Erythroblast (primary cell): ENCODE data around the gene NKX1-1.
"Not testable (repeated sequence)": the region's sequence is repeated elsewhere in the genome, so short reads cannot be mapped to it uniquely, and the experiment has no call there.

Source experiments
- DNase-seq, 2 experiments: peaks; one replicate each; lab custom pipeline; 2025; lab: John Stamatoyannopoulos, UW
- GATA1 ChIP-seq: IDR thresholded peaks from 2 replicates; pipeline ENCODE4 v1.6.1; 2011; ENCODE audit warnings: low read depth, mild to moderate bottlenecking, control low read depth, low read length, moderate library complexity
- POLR2A ChIP-seq: IDR thresholded peaks from 2 replicates; pipeline ENCODE4 v1.6.1; 2011; ENCODE audit warnings: mild to moderate bottlenecking, low read length

Gene NKX1-1

DNA sequence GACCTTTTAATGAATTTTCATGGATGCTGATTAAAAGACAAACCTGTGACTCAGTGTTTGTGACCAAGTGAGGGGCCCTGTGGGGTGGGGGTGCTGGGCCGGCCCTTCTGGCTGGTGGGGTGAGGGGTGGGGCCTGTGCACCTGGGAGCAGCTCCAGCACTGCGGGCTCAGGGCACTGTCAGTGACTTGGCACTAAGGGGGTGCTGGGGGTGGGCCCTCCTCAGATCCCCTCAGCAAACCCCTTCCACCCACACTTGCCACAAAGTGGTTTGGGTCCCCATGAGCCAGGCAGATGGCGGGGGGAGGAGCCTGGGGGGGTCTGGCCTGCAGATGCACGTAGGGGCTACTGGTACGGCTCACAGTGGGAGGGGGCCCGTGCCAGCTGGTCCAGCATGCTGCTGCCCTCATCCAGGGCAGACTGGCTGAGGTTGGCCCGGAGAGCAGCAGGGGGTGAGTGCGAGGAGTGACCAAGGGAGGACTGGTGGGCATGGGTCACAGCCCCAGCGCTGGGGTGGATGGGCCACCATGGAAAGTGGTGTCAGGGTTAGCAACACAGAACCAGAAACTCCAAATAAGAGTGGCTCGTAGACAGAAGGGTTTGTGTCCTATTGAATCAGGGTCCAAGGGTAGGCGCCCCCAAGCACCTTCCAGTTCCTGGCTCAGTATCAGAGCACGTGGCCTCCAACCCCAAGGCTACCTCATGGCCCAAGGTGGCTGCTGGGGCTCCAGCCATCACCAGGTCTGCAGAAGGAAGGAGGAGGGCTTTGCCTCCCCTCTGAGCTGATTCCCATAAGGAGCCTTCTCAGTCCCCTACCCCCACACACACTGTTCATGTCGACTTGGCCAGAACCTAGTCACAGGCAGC is 10.1 kb downstream of the NKX1-1 start:
- DNase-seq = no peak
- no peak for TF ChIP-seq GATA1

DNA sequence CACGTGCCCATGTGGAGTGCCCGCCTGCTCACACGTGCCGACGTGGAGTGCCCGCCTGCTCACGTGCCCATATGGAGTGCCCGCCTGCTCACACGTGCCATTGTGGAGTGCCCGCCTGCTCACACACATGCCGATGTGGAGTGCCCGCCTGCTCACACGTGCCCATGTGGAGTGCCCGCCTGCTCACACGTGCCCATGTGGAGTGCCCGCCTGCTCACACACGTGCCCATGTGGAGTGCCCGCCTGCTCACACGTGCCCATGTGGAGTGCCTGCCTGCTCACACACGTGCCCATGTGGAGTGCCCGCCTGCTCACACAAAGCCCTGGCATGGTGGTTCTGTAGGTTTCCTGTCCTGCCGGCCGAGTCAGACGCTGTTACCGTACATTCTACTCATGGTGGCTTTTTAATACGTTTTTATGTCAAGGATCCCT is 10.8 kb downstream of the NKX1-1 start:
- DNase-seq = not testable (repeated sequence)

DNA sequence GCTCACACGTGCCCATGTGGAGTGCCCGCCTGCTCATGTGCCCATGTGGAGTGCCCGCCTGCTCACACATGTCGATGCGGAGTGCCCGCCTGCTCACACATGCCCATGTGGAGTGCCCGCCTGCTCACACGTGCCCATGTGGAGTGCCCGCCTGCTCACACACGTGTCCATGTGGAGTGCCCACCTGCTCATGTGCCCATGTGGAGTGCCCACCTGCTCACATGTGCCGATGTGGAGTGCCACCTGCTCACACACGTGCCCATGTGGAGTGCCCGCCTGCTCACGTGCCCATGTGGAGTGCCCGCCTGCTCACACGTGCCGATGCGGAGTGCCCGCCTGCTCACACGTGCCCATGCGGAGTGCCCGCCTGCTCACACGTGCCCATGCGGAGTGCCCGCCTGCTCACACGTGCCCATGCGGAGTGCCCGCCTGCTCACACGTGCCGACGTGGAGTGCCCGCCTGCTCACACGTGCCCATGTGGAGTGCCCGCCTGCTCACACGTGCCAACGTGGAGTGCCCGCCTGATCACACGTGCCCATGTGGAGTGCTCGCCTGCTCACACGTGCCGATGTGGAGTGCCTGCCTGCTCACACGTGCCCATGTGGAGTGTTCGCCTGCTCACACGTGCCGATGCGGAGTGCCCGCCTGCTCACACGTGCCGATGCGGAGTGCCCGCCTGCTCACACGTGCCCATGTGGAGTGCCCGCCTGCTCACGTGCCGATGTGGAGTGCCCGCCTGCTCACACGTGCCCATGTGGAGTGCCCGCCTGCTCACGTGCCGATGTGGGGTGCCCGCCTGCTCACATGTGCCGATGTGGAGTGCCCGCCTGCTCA is 11.5 kb downstream of the NKX1-1 start:
- not testable (repeated sequence) for DNase-seq

DNA sequence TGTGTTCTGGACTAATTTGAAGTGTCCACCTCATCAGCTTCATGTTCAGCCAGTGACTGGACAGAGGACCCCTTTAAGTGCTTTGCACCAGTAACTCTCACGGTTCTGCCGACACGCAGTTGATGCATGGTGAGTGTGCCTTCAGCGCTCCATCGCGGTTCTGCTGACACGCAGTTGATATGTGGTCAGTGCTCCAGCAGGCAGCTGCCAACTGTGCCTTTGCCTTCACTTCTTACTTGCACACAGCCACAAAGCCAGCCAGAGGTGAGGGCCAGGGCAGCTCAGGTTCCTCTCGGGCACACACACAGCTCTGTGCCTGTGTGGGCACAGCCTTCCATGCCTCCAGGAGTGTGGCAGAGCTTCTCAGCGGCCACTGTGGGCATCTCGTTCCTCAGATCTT is 12.4 kb downstream of the NKX1-1 start:
- DNase-seq = no peak
- TF ChIP-seq GATA1 (no peak), POLR2A (no peak)

DNA sequence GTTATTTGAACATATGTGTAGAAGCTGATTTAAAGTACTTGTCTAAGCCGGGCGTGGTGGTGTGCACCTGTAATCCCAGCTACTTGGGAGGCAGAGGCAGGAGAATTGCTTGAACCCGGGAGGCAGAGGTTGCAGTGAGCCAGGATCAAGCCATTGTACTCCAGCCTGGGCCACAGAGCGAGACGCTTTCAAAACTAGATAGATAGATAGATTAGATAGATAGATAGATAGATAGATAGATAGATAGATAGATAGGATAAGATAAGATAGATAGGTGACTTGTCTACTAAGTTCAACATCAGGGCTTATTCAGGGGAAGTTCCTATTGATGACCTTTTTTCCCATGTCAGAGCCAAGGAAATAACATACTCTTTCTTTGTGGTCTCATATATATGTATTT is 12.9 kb downstream of the NKX1-1 start:
- DNase-seq = not testable (repeated sequence)

DNA sequence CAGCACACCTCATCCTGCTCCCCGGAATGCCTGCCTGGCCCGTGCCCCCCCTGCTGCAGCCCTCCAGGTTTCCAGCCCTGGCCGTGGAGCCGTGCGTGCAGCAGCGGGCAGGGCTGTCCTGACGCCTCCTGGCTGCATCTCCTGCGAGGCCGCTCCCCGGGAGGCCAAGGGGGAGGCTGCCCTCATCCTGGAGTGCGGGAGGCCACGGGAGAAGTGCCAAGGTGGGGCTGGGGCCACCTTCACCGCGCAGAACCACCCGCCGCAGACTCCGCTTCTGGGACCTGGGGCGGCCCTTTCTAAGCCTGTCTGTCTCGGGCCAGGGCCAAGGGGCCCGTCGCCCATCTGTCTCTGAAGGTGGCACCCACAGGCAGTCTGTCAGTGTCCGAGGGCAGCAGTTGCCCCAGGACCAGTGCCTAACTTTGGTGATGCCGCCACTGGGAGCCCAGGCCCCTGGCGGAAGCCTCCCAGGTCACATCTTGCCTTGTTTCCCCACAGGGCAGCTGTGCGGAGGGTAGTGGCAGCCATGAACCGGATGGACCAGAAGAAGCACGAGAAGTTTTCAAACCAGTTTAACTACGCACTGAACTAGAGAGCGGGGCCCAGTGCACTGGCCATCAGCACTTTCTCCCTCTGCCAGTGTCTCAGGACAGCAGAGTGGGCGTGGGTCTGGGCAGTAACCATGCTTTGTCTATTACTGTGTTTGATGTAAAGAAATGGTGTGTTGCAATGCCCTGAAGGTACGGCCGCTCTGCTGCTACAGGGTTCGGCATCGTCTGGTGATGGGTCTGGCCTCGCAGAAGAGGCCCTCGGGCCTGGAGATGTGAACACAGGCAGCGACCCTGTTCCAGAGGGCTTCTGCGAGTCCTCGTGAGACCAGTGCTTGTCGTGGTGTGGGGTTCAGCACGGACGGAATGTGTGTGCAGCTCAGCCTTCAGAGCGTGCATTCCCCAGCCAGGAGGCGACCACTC is 20.6 kb downstream of the NKX1-1 start:
- DNase-seq = no peak
- no peak for TF ChIP-seq POLR2A
- no peak for TF ChIP-seq GATA1

DNA sequence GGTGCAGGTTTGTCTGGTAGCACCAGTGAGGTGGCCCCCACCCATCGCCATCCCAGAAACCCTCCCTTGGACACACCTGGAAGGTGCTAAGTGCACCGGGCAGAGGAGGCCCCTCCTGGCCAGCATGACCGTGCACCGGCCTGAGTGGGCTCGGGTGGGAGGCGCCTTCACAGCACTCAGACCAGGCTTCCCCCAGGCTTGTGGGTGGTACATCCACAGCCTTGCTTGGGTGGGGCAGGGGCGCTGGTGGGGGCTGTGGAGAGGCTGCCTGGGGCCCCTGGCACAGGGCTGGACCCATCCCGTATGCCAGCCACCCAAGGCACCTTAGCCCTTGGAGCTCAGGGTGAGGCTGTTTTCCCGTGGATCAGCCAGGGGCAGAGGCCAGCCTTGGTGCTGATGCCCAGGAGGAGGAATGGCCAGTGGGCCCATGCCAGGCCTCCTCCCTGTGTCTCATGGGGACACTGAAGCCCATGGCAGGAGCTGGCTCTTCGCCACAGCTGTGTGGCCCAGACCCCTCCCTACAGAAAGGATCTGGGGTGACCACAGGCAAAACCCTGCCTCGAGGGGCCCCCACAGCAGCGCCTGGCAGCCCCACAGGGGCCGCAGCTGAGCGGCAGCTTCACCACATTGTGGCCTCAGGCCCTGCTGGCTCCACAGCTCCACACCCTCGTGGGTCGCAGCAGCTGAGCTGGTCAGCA is 21.4 kb downstream of the NKX1-1 start:
- DNase-seq = no peak
- TF ChIP-seq POLR2A (no peak), GATA1 (no peak)

DNA sequence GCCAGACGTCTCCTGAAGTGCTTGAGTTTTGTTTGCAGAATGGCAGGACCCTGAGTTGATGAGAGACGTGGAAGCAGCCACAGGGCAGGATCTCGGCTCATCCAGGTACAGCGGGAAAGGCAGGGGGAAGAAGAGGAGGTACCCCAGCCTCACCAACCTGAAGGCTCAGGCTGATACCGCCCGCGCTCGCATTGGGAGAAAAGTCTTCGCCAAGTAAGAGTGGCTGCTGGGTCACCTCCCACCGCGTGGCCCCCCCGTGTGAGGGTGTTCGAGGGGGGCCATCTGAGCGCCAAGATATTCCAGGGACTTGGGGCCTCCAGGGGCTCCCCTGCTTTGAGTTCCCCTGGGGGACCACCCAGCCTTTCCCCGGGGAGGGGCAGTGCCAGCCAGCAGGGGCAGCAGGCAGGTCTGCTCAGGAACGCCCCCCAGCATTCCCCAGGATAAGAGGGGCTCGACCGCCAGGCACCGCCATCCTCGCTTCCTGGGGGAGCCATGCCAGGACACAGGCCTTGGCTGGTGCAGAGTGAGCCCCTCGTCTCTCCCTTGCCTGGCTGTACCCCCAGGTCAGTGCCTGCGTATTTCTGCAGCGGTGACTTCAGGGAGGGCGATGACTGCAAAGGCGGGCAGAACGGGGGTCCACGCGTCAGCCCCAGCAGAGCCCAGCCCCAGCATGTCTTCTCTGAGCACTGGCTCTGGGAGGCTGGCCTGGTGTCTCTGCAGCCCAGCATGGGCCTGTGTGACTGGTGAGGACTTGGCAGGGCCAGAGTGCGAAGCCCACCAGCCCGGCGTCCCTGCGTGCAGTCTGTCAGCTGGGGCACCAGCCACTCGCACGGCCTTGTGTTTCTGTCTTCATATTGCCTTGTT is 22.3 kb downstream of the NKX1-1 start:
- no peak for DNase-seq
- TF ChIP-seq POLR2A (no peak), GATA1 (no peak)

DNA sequence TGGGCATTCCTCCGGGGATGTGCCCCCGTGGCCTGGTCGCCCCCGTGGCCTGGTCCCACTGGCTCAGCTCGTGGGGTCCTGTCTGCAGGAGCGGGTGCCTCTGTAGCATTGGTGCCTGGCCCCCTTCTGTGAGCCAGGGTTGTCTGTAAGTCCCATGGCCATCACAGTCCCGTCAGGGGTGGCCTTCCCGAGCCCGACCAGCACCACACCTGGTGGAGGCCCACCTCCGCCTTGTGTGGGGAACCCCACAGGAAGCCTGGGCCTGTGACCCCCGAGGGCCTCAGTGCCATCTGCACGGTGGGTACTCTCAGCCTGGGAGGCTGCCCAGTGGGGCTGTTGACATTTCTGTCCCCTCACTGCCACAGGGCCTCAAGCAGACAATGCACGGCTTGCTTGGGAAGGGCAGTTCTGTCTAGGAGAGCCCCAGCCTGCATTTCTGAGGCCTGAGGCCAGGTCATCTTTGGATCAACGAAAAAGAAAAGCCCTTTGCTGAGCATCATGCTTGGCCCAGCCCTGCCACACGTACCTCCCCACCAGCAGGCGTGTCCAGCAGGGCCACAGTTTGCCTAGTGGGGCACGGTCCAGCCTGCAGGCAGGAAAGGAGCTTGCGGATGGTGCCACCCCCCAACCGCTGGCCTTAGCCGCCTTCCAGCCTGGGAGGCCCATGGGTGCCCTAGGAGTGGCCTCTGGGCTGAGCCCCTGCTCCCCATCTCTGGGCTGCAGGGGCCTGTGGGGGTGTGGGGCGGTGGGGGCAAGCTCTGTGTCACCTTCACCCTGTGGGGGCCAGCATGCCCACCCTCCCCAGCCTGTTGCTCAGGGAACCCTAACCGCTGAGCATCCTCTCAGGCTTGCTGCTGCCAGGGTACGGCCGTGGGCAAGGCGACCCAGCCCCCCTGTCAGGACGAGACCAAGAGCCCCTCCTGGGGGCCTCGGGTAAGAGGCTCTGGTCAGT is 23.2 kb downstream of the NKX1-1 start:
- TF ChIP-seq GATA1 (no peak), POLR2A (no peak)
- no peak for DNase-seq

DNA sequence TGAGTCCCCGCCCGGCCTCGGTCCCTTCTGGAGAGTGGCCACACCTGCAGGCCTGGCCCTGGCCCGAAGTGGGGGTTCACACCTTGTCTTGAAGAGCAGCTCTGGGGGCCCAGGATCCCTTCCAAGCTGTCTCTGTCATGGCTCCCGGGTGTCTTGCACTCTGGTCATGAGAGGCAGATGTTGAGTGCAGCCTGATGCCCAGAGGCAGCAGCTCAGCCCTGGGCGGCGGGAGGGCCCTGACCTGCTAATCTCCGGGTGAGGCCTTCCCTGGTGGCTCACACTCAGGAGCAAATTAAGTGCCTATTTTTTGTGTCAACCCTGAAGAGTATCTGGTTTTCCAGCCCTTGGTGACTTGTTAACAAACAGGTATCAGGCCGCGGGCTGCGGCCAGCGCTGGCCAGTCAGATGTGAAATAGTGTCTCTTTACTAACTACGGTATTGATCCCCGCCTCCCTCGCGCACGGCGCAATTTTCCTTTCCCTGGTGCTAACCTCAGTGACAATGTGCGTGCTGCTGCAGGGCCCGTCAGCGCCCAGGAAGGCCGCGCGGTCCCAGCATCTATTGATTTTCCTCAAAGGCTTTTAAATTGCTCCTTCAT is 24.2 kb downstream of the NKX1-1 start:
- DNase-seq = no peak

DNA sequence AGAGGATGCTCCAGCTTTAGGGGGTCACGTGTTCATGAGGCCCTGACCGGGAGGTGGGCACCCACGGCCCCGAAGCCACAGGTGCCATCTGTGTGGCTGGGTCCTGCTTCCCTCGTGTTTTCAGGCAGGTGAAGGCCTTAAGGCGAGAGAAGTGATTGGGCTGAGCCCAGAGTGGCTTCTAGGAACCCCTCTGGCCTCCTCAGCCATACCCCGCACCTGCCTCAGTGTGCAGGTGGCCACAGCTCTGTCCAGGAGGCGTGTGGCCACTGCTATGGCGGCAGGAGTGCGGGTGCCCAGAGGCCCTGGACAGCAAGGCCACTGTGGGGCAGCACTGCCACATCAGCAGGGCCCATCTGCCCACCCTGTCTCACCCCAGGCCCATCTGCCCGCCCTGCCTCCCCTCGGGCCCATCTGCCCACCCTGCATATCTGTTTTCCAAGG is 25.0 kb downstream of the NKX1-1 start:
- TF ChIP-seq POLR2A (no peak), GATA1 (no peak)
- DNase-seq = no peak

More for the DNA sequence above, 24.2 kb downstream of the NKX1-1 start:
- no peak for TF ChIP-seq POLR2A
- no peak for TF ChIP-seq GATA1
